Osteoblast (primary cell): Measurements from ENCODE around the gene SPNS1. TPM values are rescaled to one million over a fixed set of nuclear protein-coding genes. Genes with fewer than 3 reads are reported as not detected.

Source experiments
- DNase-seq: peaks from one replicate; pipeline ENCODE4 v3.0.0; 2011; ENCODE audit warnings: low spot score, mixed read lengths; ENCODE audit not compliant: insufficient read length; ENCODE audit errors: missing footprints
- H2AFZ ChIP-seq: 2 replicates; pipeline ENCODE4 v1.6.0; 2011; ENCODE audit warnings: mild to moderate bottlenecking, low read length
- H3K27ac ChIP-seq: 2 replicates; pipeline ENCODE4 v1.5.1; 2011; ENCODE audit warnings: mild to moderate bottlenecking, low read depth, low read length, moderate library complexity
- H3K27me3 ChIP-seq: 2 replicates; pipeline ENCODE4 v1.6.0; 2012; ENCODE audit warnings: mild to moderate bottlenecking, control low read depth, inconsistent platforms, low read length, moderate library complexity; ENCODE audit not compliant: insufficient read depth
- H3K36me3 ChIP-seq: 2 replicates; pipeline ENCODE4 v1.5.1; 2011; ENCODE audit warnings: mild to moderate bottlenecking, low read length, control low read depth, moderate library complexity; ENCODE audit not compliant: insufficient read depth
- H3K4me1 ChIP-seq: 2 replicates; pipeline ENCODE4 v1.5.1; 2011; ENCODE audit warnings: mild to moderate bottlenecking, low read length, control low read depth, moderate library complexity; ENCODE audit not compliant: insufficient read depth
- H3K4me2 ChIP-seq: 2 replicates; pipeline ENCODE4 v1.6.0; 2011; ENCODE audit warnings: mild to moderate bottlenecking, low read length; ENCODE audit not compliant: insufficient read depth
- H3K4me3 ChIP-seq: fragments of 200-600 bp; sonication (generic); 3 replicates; pipeline ENCODE4 v1.5.1; 2012; ENCODE audit warnings: mild to moderate bottlenecking, low read length, inconsistent platforms; ENCODE audit not compliant: insufficient read depth
- H3K79me2 ChIP-seq: 2 replicates; pipeline ENCODE4 v1.6.0; 2012; ENCODE audit warnings: mild to moderate bottlenecking, low read length, control low read depth, inconsistent platforms; ENCODE audit not compliant: insufficient read depth
- H3K9me3 ChIP-seq: 2 replicates; pipeline ENCODE4 v1.5.1; 2011; ENCODE audit warnings: low read depth, low read length, control low read depth
- H4K20me1 ChIP-seq: 2 replicates; pipeline ENCODE4 v1.6.0; 2012; ENCODE audit warnings: mild to moderate bottlenecking, low read length, control low read depth; ENCODE audit not compliant: insufficient read depth
- total RNA-seq: library from RNA; depleted of rRNA; stranded (reverse); fragments of >200 nt; gene quantifications from 2 replicates; pipeline ENCODE4 v1.2.3, GENCODE V29; 2012
- TF ChIP-seq, protein P1 (sequence below): IDR thresholded peaks from 2 replicates; pipeline ENCODE4 v1.5.1; 2011; ENCODE audit warnings: mild to moderate bottlenecking, low read depth, low read length, moderate library complexity; ENCODE audit errors: extremely low read depth

The SPNS1 gene
- total RNA-seq, 1 donor: 50.7 TPM

DNA sequence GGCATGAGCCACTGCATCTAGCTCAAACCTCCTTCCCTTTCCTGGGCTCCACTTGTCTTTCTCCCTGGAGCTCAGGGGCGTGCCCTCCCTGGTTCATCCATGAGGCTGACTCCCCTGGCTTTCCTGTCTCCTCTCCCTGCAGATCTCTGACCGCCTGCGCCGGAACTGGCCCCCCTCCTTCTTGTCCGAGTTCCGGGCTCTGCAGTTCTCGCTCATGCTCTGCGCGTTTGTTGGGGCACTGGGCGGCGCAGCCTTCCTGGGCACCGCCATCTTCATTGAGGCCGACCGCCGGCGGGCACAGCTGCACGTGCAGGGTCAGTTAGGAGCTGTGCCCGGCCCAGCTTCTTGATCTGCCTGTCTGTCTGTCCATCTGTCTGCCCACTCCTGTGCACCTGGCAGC is 9.1 kb downstream of the SPNS1 start:
- Histone ChIP-seq H3K9me3 (no peaks in the 10 kb centered on the region), H3K27me3 (no peaks in the 10 kb centered on the region), H3K27ac (no peak overlapping the region), H3K4me1 (no peaks in the 10 kb centered on the region), H3K36me3 (peaks cover 41% of the 10 kb centered on the region), H3K4me2 (no peak overlapping the region), H3K4me3 (no peak overlapping the region), H2AFZ (no peak overlapping the region), H3K79me2 (peaks cover 4% of the 10 kb centered on the region), H4K20me1 (no peaks in the 10 kb centered on the region)
- DNase-seq: peak; percentile 47
- TF ChIP-seq, protein P1, sequence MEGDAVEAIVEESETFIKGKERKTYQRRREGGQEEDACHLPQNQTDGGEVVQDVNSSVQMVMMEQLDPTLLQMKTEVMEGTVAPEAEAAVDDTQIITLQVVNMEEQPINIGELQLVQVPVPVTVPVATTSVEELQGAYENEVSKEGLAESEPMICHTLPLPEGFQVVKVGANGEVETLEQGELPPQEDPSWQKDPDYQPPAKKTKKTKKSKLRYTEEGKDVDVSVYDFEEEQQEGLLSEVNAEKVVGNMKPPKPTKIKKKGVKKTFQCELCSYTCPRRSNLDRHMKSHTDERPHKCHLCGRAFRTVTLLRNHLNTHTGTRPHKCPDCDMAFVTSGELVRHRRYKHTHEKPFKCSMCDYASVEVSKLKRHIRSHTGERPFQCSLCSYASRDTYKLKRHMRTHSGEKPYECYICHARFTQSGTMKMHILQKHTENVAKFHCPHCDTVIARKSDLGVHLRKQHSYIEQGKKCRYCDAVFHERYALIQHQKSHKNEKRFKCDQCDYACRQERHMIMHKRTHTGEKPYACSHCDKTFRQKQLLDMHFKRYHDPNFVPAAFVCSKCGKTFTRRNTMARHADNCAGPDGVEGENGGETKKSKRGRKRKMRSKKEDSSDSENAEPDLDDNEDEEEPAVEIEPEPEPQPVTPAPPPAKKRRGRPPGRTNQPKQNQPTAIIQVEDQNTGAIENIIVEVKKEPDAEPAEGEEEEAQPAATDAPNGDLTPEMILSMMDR: no peak

DNA sequence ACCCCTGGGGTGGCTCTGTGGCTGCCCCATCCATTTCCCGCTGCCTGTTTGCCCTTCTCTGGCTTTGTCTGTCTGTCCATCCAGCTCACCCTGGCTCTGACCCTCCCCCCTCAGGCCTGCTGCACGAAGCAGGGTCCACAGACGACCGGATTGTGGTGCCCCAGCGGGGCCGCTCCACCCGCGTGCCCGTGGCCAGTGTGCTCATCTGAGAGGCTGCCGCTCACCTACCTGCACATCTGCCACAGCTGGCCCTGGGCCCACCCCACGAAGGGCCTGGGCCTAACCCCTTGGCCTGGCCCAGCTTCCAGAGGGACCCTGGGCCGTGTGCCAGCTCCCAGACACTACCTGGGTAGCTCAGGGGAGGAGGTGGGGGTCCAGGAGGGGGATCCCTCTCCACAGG is 9.5 kb downstream of the SPNS1 start:
- Histone ChIP-seq H3K4me2 (no peak overlapping the region), H3K36me3 (peaks cover 40% of the 10 kb centered on the region), H2AFZ (no peak overlapping the region), H3K79me2 (peaks cover 1% of the 10 kb centered on the region), H3K27ac (no peak overlapping the region), H3K9me3 (no peaks in the 10 kb centered on the region), H4K20me1 (no peaks in the 10 kb centered on the region), H3K4me3 (no peak overlapping the region), H3K4me1 (no peaks in the 10 kb centered on the region), H3K27me3 (no peaks in the 10 kb centered on the region)
- peak; percentile 36 for DNase-seq
- TF ChIP-seq, protein P1: no peak

DNA sequence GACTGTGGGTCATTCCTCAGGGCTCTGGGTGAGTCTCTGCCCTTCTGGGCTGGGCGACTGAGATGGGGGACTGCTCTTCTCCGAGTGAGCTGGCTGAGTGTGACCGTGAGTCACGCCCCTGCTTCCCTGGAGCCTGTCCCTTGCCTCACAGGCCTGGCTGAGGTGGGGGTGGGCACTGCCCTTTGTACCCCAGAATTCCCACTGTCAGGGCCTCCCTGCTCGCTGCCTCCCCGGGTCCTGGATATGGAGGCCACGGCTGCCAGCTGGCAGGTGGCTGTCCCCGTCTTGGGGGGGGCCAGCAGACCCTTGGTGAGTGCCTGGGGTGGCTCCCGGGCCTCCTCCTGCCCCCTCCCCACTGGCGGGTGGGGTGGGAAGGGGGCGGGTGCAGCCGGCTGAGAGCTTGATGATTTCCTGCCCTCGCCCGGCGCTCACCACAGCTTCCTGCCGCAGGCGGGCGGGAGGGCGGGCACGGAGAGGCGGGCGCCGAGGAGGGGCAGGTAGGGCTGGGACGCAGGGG is 10.1 kb downstream of the SPNS1 start, which contains the start of gene LAT:
Gene LAT, plus strand, starts transcription at position 434 of the 517 bp plus-strand sequence. CDS start 366 bp downstream, outside the sequence.
- no peak within 1 kb of the TSS for H2AFZ ChIP-seq
- H3K9me3 ChIP-seq: no peaks in the 10 kb centered on the region
- H3K4me3 ChIP-seq: no peak within 1 kb of the TSS
- H4K20me1 ChIP-seq: no peaks in the 10 kb centered on the region
- no peaks in the 10 kb centered on the region for H3K4me1 ChIP-seq
- H3K36me3 ChIP-seq: peaks cover 36% of the 10 kb centered on the region
- no peak within 1 kb of the TSS for H3K27ac ChIP-seq
- H3K79me2 ChIP-seq: no peaks in the 10 kb centered on the region
- no peaks in the 10 kb centered on the region for H3K27me3 ChIP-seq
- TF ChIP-seq, protein P1: no peak
- no peak within 1 kb of the TSS for H3K4me2 ChIP-seq
- peak; percentile 88 for DNase-seq

DNA sequence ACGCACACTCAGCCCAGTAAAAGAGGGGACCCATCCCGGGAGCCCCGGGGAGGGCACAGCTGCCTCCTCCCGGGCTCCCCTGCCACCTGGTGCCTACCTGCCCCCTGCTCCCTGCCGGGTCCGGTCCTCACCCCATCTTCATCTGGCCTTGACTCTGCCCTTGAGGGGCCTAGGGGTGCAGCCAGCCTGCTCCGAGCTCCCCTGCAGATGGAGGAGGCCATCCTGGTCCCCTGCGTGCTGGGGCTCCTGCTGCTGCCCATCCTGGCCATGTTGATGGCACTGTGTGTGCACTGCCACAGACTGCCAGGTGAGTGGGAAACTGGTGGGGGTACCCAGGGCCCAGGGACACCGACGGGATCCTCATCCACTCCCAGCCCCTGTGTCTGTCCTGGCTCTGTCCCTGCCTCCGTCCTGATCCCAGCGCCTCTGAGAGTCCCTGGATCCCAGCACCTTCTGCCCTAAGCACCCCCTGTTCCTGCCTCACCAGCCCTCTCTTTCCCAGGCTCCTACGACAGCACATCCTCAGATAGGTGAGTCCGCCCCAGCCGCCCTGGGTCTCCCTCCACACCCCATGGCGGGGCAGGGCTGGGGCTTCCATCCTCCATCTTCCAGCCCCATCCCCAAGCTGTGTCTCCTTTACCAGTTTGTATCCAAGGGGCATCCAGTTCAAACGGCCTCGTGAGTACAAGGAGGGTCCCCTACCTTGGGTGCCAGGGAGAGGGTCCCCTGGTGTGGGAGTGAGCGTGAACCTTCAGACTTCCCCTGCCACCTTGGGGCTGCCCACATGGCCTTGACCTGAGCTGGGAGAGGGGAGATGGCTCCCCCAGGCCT is 10.8 kb downstream of the SPNS1 start:
- Histone ChIP-seq H3K9me3 (no peaks in the 10 kb centered on the region), H3K27me3 (no peaks in the 10 kb centered on the region), H3K4me2 (no peak overlapping the region), H3K36me3 (peaks cover 36% of the 10 kb centered on the region), H2AFZ (no peak overlapping the region), H3K4me3 (no peak overlapping the region), H3K4me1 (no peaks in the 10 kb centered on the region), H3K27ac (no peak overlapping the region), H4K20me1 (no peaks in the 10 kb centered on the region), H3K79me2 (no peaks in the 10 kb centered on the region)
- DNase-seq: peak; percentile 8
- TF ChIP-seq, protein P1: no peak
